NCI-H187 (cell line): ENCODE results near the gene UTF1.
A peak's percentile ranks its signal among the peaks of the same experiment; 100 is the strongest.

Experiments
- DNase-seq, 2 experiments: peaks; one replicate each; lab custom pipeline; 2025; lab: John Stamatoyannopoulos, UW

UTF1 gene

GRCh38 chr10:133247681-133248333, 17.8 kb downstream of the UTF1 start:
- DNase-seq = no peak

- no peak for DNase-seq
Measured at GRCh38 chr10:133248334-133248715, 18.3 kb downstream of the UTF1 start.

GRCh38 chr10:133249094-133249780, 19.2 kb downstream of the UTF1 start:
- DNase-seq = no peak

- no peak for DNase-seq
Measured at GRCh38 chr10:133249975-133250754, 20.1 kb downstream of the UTF1 start.

GRCh38 chr10:133251388-133252222, 21.6 kb downstream of the UTF1 start:
- DNase-seq = no peak

GRCh38 chr10:133252223-133252552, 22.2 kb downstream of the UTF1 start:
- DNase-seq = no peak

- DNase-seq = no peak
Measured at GRCh38 chr10:133253361-133253955, 23.4 kb downstream of the UTF1 start.

GRCh38 chr10:133254421-133255120, 24.6 kb downstream of the UTF1 start:
- no peak for DNase-seq

- no peak for DNase-seq
Measured at GRCh38 chr10:133255323-133255722, 25.3 kb downstream of the UTF1 start.

- DNase-seq = no peak
Measured at GRCh38 chr10:133257489-133258065, 27.6 kb downstream of the UTF1 start.

- no peak for DNase-seq
Measured at GRCh38 chr10:133258066-133258817, 28.2 kb downstream of the UTF1 start.

- DNase-seq = no peak
Measured at GRCh38 chr10:133258818-133259601, 29.0 kb downstream of the UTF1 start.

GRCh38 chr10:133259602-133259989, 29.6 kb downstream of the UTF1 start:
- DNase-seq = no peak

GRCh38 chr10:133260895-133261725, 31.1 kb downstream of the UTF1 start:
- DNase-seq = no peak

GRCh38 chr10:133261726-133262325, 31.8 kb downstream of the UTF1 start:
- DNase-seq = peak; percentile 14 to 46

GRCh38 chr10:133262696-133263095, 32.7 kb downstream of the UTF1 start:
- peak in 1 of 2 experiments; percentile 65 for DNase-seq

GRCh38 chr10:133263674-133264073, 33.7 kb downstream of the UTF1 start:
- DNase-seq = no peak

GRCh38 chr10:133264461-133264860, 34.4 kb downstream of the UTF1 start:
- no peak for DNase-seq
